ENCODE measurements around the gene RNF13.
"Not testable (repeated sequence)": the region's sequence is repeated elsewhere in the genome, so short reads cannot be mapped to it uniquely, and the experiment has no call there.

RNF13 gene

DNA sequence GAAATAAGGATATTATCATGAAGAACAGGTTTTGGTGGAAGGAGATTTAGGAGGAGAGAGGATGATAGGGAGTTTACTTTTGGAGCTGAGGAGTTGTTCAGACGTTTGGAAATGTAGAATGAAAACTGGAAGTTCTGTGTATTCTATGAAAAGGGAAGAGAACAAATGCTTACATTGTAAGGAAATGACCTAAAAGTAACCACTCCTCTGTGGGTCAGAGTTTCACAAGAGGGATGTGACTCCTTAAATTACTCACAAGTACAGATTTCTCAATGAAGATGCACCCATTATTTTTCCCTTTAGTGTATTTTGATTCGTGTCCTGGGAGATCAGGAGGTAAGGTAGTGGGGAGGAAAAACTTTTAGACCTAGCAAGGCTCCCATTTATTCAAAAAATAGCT, 4.0 kb downstream of the RNF13 start:
- DNase-seq (ENCODE audit: low read depth): no peak
- H3K4me3 ChIP-seq (ENCODE audit: low read depth, low read length): no peak overlapping the region
- TF ChIP-seq, protein P1, sequence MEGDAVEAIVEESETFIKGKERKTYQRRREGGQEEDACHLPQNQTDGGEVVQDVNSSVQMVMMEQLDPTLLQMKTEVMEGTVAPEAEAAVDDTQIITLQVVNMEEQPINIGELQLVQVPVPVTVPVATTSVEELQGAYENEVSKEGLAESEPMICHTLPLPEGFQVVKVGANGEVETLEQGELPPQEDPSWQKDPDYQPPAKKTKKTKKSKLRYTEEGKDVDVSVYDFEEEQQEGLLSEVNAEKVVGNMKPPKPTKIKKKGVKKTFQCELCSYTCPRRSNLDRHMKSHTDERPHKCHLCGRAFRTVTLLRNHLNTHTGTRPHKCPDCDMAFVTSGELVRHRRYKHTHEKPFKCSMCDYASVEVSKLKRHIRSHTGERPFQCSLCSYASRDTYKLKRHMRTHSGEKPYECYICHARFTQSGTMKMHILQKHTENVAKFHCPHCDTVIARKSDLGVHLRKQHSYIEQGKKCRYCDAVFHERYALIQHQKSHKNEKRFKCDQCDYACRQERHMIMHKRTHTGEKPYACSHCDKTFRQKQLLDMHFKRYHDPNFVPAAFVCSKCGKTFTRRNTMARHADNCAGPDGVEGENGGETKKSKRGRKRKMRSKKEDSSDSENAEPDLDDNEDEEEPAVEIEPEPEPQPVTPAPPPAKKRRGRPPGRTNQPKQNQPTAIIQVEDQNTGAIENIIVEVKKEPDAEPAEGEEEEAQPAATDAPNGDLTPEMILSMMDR (IDR thresholded peaks at IDR 0.05; ENCODE audit: control insufficient read depth, extremely low read depth, insufficient read depth): no peak

GRCh38 chr3:149819432-149819831, 6.4 kb downstream of the RNF13 start:
- DNase-seq (ENCODE audit: low read depth): no peak
- TF ChIP-seq, protein P1 (IDR thresholded peaks at IDR 0.05; ENCODE audit: control insufficient read depth, extremely low read depth, insufficient read depth): no peak
- no peak overlapping the region for H3K4me3 ChIP-seq (ENCODE audit: low read depth, low read length)

GRCh38 chr3:149820183-149820582, 7.2 kb downstream of the RNF13 start:
- H3K4me3 ChIP-seq (ENCODE audit: low read depth, low read length): no peak overlapping the region
- TF ChIP-seq, protein P1 (IDR thresholded peaks at IDR 0.05; ENCODE audit: control insufficient read depth, extremely low read depth, insufficient read depth): no peak
- DNase-seq (ENCODE audit: low read depth): no peak

DNA sequence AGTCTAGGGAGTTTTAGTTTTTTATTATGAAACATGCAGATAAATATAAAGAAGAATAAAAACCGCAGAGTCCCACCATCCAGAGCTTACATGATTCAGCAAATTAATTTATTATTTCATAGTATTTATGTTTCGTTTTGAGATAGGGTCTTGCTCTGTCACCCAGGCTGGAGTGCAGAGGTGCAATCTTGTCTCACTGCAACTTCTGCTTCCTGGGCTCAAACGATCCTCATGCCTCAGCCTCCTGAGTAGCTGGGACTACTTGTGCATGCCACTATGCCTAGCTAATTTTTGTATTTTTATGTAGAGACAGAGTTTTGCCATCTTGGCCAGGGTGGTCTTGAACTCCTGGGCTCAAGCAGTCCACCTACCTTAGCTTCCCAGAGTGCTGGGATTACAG, 13.6 kb downstream of the RNF13 start:
- no peak for DNase-seq (ENCODE audit: low read depth)
- no peak overlapping the region for H3K4me3 ChIP-seq (ENCODE audit: low read depth, low read length)
- TF ChIP-seq, protein P1 (IDR thresholded peaks at IDR 0.05; ENCODE audit: control insufficient read depth, extremely low read depth, insufficient read depth): no peak

- TF ChIP-seq, protein P1 (IDR thresholded peaks at IDR 0.05; ENCODE audit: control insufficient read depth, extremely low read depth, insufficient read depth): no peak
- no peak for DNase-seq (ENCODE audit: low read depth)
Observed at GRCh38 chr3:149828390-149828789, 15.4 kb downstream of the RNF13 start.

DNA sequence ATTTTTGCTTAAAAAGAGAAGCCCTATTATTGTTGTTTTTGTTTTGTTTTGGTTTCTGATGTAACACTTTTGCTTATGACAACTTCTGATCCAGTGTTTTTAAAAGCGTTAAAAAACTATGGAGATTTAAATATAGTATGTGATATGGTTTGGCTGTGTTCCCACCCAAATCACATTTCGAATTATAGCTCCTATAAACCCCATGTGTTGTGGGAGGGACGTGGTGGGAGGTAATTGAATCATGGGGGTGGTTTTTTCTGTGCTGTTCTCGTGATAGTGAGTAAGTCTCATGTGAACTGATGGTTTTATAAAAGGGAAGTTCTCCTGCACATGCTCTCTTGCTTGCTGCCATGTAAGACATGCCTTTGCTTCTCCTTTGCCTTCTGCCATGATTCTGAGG, 16.6 kb downstream of the RNF13 start:
- not testable (repeated sequence) for DNase-seq (ENCODE audit: low read depth); H3K4me3 ChIP-seq (ENCODE audit: low read depth, low read length)

More at GRCh38 chr3:149828390-149828789, 15.4 kb downstream of the RNF13 start:
- no peak overlapping the region for H3K4me3 ChIP-seq (ENCODE audit: low read depth, low read length)

- H3K4me3 ChIP-seq (ENCODE audit: low read depth, low read length): no peak overlapping the region
Observed at GRCh38 chr3:149830902-149831301, 17.9 kb downstream of the RNF13 start.

More at GRCh38 chr3:149830902-149831301, 17.9 kb downstream of the RNF13 start:
- DNase-seq (ENCODE audit: low read depth): no peak
- TF ChIP-seq, protein P1 (IDR thresholded peaks at IDR 0.05; ENCODE audit: control insufficient read depth, extremely low read depth, insufficient read depth): no peak
